ENCODE results near the gene IGF1R.

IGF1R gene

GRCh38 chr15:98740963-98741362 lies 92.6 kb downstream of the IGF1R start:
- in situ Hi-C loops (cut with HindIII; ENCODE audit: low sequenced_read_pairs), result no loop called here

GRCh38 chr15:98743177-98743576 lies 94.8 kb downstream of the IGF1R start:
- in situ Hi-C loops (cut with HindIII; ENCODE audit: low sequenced_read_pairs), result no loop called here

GRCh38 chr15:98744506-98744905 lies 96.2 kb downstream of the IGF1R start:
- in situ Hi-C loops (cut with HindIII; ENCODE audit: low sequenced_read_pairs), result no loop called here

- in situ Hi-C loops (cut with HindIII; ENCODE audit: low sequenced_read_pairs), result no loop called here
Observed at GRCh38 chr15:98745179-98745578, 96.8 kb downstream of the IGF1R start.

GRCh38 chr15:98745650-98746374 lies 97.5 kb downstream of the IGF1R start:
- in situ Hi-C loops (cut with HindIII; ENCODE audit: low sequenced_read_pairs), result no loop called here

- in situ Hi-C loops (cut with HindIII; ENCODE audit: low sequenced_read_pairs), result no loop called here
Observed at GRCh38 chr15:98746375-98747155, 98.2 kb downstream of the IGF1R start.

- in situ Hi-C loops (cut with HindIII; ENCODE audit: low sequenced_read_pairs), result no loop called here
Observed at GRCh38 chr15:98751767-98752166, 103.4 kb downstream of the IGF1R start.

- in situ Hi-C loops (cut with HindIII; ENCODE audit: low sequenced_read_pairs), result no loop called here
Observed at GRCh38 chr15:98753726-98754656, 105.7 kb downstream of the IGF1R start.

- in situ Hi-C loops (cut with HindIII; ENCODE audit: low sequenced_read_pairs), result no loop called here
Observed at GRCh38 chr15:98754657-98755022, 106.3 kb downstream of the IGF1R start.

- in situ Hi-C loops (cut with HindIII; ENCODE audit: low sequenced_read_pairs), result no loop called here
Observed at GRCh38 chr15:98755138-98755537, 106.8 kb downstream of the IGF1R start.

GRCh38 chr15:98755781-98756180 lies 107.4 kb downstream of the IGF1R start:
- in situ Hi-C loops (cut with HindIII; ENCODE audit: low sequenced_read_pairs), result no loop called here

- in situ Hi-C loops (cut with HindIII; ENCODE audit: low sequenced_read_pairs), result no loop called here
Observed at GRCh38 chr15:98758224-98758623, 109.9 kb downstream of the IGF1R start.

- in situ Hi-C loops (cut with HindIII; ENCODE audit: low sequenced_read_pairs), result no loop called here
Observed at GRCh38 chr15:98759277-98759676, 110.9 kb downstream of the IGF1R start.

GRCh38 chr15:98760112-98760826 lies 111.9 kb downstream of the IGF1R start:
- in situ Hi-C loops (cut with HindIII; ENCODE audit: low sequenced_read_pairs), result no loop called here

GRCh38 chr15:98760975-98761374 lies 112.6 kb downstream of the IGF1R start:
- in situ Hi-C loops (cut with HindIII; ENCODE audit: low sequenced_read_pairs), result no loop called here

- in situ Hi-C loops (cut with HindIII; ENCODE audit: low sequenced_read_pairs), result no loop called here
Observed at GRCh38 chr15:98763179-98763578, 114.8 kb downstream of the IGF1R start.

- in situ Hi-C loops (cut with HindIII; ENCODE audit: low sequenced_read_pairs), result no loop called here
Observed at GRCh38 chr15:98764291-98764690, 116.0 kb downstream of the IGF1R start.

- in situ Hi-C loops (cut with HindIII; ENCODE audit: low sequenced_read_pairs), result no loop called here
Observed at GRCh38 chr15:98765610-98766009, 117.3 kb downstream of the IGF1R start.

GRCh38 chr15:98767692-98768091 lies 119.4 kb downstream of the IGF1R start:
- in situ Hi-C loops (cut with HindIII; ENCODE audit: low sequenced_read_pairs), result no loop called here

- in situ Hi-C loops (cut with HindIII; ENCODE audit: low sequenced_read_pairs), result no loop called here
Observed at GRCh38 chr15:98769867-98770266, 121.5 kb downstream of the IGF1R start.

- in situ Hi-C loops (cut with HindIII; ENCODE audit: low sequenced_read_pairs), result no loop called here
Observed at GRCh38 chr15:98770984-98771383, 122.6 kb downstream of the IGF1R start.
